HG02759 (cell line): ENCODE measurements around the gene RBM15.
A peak's percentile ranks its signal among the peaks of the same experiment; 100 is the strongest.

ENCODE experiments used
- ATAC-seq: cut with Tn5 transposase; IDR thresholded peaks from one replicate; pipeline ENCODE4 v1.9.1; 2021; ENCODE audit warnings: mild to moderate bottlenecking, moderate library complexity; ENCODE audit not compliant: unreplicated experiment

The RBM15 gene, protein sequence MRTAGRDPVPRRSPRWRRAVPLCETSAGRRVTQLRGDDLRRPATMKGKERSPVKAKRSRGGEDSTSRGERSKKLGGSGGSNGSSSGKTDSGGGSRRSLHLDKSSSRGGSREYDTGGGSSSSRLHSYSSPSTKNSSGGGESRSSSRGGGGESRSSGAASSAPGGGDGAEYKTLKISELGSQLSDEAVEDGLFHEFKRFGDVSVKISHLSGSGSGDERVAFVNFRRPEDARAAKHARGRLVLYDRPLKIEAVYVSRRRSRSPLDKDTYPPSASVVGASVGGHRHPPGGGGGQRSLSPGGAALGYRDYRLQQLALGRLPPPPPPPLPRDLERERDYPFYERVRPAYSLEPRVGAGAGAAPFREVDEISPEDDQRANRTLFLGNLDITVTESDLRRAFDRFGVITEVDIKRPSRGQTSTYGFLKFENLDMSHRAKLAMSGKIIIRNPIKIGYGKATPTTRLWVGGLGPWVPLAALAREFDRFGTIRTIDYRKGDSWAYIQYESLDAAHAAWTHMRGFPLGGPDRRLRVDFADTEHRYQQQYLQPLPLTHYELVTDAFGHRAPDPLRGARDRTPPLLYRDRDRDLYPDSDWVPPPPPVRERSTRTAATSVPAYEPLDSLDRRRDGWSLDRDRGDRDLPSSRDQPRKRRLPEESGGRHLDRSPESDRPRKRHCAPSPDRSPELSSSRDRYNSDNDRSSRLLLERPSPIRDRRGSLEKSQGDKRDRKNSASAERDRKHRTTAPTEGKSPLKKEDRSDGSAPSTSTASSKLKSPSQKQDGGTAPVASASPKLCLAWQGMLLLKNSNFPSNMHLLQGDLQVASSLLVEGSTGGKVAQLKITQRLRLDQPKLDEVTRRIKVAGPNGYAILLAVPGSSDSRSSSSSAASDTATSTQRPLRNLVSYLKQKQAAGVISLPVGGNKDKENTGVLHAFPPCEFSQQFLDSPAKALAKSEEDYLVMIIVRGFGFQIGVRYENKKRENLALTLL

DNA sequence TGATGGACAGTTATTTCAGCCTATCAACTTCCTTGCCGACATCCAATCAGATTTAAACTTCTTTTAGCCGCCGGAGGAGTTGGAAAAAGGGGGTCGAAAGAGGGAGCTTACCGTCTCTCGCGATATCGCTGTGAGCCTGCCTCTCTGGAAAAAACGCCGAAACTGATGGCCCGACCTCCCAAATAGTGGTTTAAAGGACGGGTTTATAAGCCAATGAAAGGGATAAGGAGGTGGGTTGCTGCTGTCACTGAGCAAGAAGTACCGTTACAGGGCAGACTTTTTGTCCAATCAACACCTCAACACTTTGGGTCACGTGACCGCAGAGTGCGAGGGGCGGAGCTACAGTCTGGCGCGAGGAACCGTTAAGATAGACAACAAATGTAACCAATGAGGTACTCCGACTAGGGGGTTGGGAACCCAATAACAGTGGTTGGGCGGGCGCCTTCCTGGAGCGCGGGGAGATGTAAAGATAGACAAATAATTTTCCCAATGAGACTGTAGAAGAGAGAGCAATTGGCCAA lies at the start of gene RBM15:
TSS of gene RBM15 (plus strand) at position 492 of the 521 bp plus-strand sequence. CDS start at position 521, 29 bp downstream.
- peak; percentile 74 for ATAC-seq

- no peak for ATAC-seq
These were observed 47.7 kb upstream of the RBM15 start for GRCh38 chr1:110291241-110292030.

- ATAC-seq = no peak
These were observed 47.0 kb upstream of the RBM15 start for GRCh38 chr1:110292031-110292741.

DNA sequence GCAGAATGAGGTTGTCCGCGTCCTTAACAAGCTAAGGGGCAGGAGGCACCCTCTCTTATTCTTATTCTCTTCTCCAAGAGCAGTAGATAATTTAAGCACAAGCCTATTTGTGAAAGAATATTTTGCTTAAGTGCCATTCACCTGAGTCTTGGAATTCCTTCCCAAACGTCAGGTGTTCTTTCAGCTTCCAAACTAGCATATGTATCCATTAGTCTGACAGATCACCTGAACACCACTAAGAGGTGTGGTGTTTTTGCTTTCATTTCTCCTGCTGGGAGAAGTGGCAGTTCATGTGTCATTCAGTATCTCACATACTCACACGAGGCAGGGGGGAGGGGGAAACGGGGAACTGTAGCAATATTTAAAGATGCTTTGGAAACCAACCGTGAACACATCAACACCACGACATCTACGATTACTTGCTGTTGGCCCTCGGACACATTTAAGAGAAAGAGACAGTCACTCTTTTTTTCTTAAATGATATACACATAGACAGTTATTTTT lies 45.5 kb upstream of the RBM15 start:
- ATAC-seq = no peak

GRCh38 chr1:110294308-110294707 lies 44.9 kb upstream of the RBM15 start:
- ATAC-seq = no peak

GRCh38 chr1:110298991-110299390 lies 40.2 kb upstream of the RBM15 start:
- no peak for ATAC-seq

GRCh38 chr1:110300412-110301085 lies 38.6 kb upstream of the RBM15 start:
- ATAC-seq = no peak

DNA sequence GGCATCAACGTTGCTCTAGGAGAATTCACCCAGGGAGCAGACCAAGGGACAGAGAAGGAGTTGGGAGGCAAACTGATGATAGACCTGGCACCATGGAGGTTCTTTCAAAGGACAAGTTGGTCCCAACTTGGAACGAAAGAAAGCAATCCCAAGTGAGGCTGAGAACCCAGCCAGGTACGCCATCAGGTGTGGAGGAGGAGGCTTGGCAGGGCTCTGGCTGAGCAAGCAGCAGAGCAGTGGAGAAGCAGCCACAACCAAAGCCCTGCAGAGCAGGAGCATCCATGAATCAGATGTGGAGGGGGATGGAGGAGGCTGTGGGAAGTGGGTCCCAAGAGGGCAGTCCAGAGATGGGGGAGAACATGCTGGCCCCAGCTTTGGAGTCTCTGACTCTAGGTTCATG lies 36.3 kb upstream of the RBM15 start:
- ATAC-seq = no peak

- no peak for ATAC-seq
These were observed 33.2 kb upstream of the RBM15 start for GRCh38 chr1:110305900-110306420.

DNA sequence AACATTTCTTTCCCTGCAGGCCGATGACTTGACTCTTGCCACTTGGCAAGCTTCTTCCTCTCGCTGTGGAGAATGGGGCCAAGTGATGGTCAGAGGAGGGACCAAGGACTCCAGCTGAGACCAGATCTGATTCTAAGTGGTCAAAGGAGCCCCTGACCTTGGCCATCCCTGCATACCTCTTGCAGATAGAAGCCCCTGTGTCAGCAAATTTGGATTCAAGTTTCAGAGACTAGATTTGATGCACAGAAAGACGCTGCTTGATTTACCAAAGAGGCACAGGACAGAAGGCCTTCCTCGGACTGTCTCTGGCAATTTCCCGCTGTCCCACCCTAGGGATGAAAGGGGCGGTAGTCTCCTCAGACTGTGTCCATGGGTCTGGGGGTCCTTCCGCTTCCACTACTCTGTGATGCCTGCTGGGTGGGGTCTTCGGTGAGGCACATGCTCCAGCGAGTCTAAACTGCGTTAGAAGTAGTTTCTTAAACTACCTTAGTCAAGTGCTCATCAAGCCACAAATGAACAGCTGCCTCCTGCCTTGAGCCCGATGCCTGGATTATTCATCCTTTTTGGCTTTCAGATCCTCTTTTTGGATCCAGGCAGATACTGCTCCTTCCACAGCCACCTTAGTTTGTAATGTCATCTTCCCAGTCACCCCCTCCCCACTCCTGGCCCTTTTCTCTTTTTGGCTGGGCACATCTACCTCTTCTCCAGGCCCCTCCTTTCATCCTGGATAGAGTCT lies 31.8 kb upstream of the RBM15 start:
- ATAC-seq = no peak

GRCh38 chr1:110308247-110308646 lies 30.9 kb upstream of the RBM15 start:
- no peak for ATAC-seq

DNA sequence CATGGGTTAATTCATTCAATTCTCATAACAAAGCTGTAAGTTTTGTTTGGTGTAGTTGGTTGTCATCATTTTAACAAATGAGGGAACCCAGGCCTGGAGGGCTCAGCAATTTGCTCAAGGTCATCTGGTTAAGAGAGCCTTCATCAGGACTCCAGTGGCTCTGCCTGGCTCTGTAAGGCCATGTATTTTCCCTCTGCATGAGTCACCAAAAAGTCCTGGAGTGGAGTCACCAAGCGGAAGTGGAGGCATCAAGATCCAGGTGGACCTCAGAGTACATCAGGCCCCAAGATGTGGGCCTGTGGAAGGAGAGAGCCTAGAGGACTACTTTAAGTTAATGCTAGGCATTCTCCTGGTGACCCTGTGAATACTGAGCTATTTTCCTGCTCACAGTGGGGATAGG lies 30.0 kb upstream of the RBM15 start:
- no peak for ATAC-seq

DNA sequence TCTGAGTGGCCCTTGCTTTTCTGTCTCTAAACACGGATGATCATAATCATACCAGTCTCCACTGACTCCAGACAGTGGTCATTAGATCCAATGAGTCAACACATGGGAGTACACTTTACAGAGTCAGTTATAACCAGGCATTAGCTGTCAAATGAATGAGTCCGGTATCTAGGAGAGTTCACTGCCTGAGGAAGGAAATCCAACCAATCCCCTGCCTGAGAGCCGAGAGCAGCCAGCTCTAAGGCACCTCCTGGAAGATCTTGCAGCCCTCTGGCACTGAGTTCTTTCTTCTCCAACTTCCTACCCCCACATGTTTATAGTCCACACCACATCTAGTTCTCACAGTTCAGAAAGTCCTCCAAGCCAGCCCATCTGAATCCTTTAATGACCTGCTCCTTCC lies 29.4 kb upstream of the RBM15 start:
- no peak for ATAC-seq

GRCh38 chr1:110310300-110310699 lies 28.9 kb upstream of the RBM15 start:
- ATAC-seq = no peak

DNA sequence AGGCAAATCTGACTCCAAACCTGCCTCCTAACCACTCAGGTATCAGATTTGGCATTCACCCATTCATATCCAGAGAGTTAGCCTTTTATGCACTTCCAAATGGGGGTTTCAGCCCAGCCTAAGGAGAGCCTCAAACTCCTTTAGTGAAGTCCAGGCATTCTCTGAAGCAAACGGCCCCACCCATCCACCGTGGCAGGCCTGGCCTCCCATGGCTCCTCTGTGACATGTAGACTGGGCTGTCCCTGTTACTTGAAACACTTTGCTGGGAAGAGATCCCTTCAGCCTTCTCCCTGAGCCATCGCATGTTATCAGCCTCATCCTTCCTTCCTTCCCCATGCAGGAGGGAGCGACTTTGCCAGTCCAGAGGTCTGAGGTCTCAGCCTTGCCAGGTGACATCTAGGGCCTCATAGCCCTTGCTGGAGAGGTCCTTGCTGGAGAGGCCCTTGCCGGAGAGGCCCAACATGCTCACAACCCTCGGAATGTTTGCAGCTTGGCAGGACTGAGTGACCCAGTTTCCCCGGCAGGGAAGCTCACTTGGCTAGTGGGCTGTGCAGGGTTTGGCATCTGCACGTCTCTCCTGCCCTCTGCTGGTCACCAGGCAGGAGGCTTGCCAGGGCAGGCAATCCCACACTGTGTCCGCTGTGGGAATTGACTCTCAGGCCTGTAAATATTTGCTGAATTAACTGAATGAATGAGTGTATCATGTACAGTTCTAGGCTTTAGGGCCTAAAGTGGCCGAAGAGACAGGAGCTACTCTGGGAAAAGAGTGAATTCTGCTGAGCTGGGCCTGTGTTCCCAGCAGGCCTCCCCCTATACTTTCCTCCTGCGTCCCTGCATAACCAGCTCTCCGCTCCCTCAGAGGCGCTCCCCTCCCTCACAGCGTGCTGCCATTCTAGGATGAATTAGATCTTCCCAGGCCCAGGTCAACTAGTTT lies 26.7 kb upstream of the RBM15 start:
- ATAC-seq = peak; percentile 73

DNA sequence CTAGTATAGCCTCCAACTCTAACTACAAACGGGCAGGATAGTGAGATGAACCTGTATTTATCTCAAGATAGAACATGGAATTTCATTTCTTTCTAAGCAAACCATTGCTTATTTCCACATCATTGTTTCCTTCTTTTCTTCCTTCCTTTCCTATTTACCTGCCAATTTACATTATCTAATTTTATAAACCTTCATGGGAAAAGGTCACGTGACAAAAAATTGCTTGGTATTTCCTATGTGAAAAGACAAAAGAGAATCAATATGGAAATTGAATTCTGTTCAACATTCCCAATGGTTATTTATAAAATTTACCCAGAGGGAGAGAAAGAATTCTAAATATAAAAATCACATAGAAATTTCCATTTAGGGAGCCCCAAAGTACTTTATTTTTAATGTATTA lies 22.4 kb upstream of the RBM15 start:
- no peak for ATAC-seq

DNA sequence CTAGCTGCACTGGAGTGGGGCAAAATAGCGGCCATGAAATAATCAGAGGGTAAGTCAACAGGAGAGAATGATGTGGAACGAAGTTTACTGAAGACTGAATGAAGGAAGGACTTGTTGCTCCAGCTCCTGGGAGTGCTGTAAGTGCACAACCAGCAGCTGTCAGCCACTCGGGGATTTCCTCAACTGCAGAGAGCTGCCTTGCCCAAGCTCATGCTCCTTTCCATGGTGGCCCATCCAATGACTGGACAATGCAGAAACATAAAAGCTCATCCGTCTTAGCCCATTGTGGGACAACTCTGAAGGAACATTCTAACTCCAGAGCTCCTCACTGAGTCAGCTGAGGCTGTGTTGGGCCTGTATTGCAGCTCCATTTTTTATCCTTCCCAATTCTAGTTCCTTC lies 21.1 kb upstream of the RBM15 start:
- no peak for ATAC-seq
